BLaER1 (cell line): ENCODE data around the gene LTN1.
"Not testable (repeated sequence)": the region's sequence is repeated elsewhere in the genome, so short reads cannot be mapped to it uniquely, and the experiment has no call there.

Experiments
- H3K27ac ChIP-seq: shearing (Covaris generic); formaldehyde crosslinking; 2 replicates; pipeline ENCODE4 v1.8.1; 2022
- H3K27me3 ChIP-seq: shearing (Covaris generic); formaldehyde crosslinking; 2 replicates; pipeline ENCODE4 v1.8.1; 2022
- H3K36me3 ChIP-seq: shearing (Covaris generic); formaldehyde crosslinking; 2 replicates; pipeline ENCODE4 v1.8.1; 2022
- H3K4me1 ChIP-seq: shearing (Covaris generic); formaldehyde crosslinking; 2 replicates; pipeline ENCODE4 v1.8.1; 2022
- H3K4me2 ChIP-seq: shearing (Covaris generic); formaldehyde crosslinking; 2 replicates; pipeline ENCODE4 v1.8.1; 2022
- H3K4me3 ChIP-seq: shearing (Covaris generic); formaldehyde crosslinking; 2 replicates; pipeline ENCODE4 v1.8.1; 2022
- H3K9ac ChIP-seq: shearing (Covaris generic); formaldehyde crosslinking; 2 replicates; pipeline ENCODE4 v1.8.1; 2022
- H3K9me3 ChIP-seq: shearing (Covaris generic); formaldehyde crosslinking; 2 replicates; pipeline ENCODE4 v1.8.1; 2022
- H4K20me1 ChIP-seq: shearing (Covaris generic); formaldehyde crosslinking; 2 replicates; pipeline ENCODE4 v1.8.1; 2022
- Cebpa-rat ChIP-seq: shearing (Covaris generic); IDR thresholded peaks from 2 replicates; pipeline ENCODE4 v1.8.1; 2022

LTN1 gene

GRCh38 chr21:28937737-28938136 is 54.9 kb downstream of the LTN1 start:
- no peaks in the 10 kb centered on the region for H3K9me3 ChIP-seq
- H3K27ac ChIP-seq, result no peak overlapping the region
- no peak overlapping the region for H3K4me3 ChIP-seq
- TF ChIP-seq Cebpa-rat, result no peak
- no peaks in the 10 kb centered on the region for H3K27me3 ChIP-seq
- H3K9ac ChIP-seq, result no peak overlapping the region
- no peaks in the 10 kb centered on the region for H4K20me1 ChIP-seq
- H3K4me2 ChIP-seq, result no peak overlapping the region
- peaks cover 62% of the 10 kb centered on the region for H3K36me3 ChIP-seq
- no peaks in the 10 kb centered on the region for H3K4me1 ChIP-seq

- Histone ChIP-seq H3K4me2 (no peak overlapping the region), H3K27me3 (no peaks in the 10 kb centered on the region), H3K36me3 (peaks cover 56% of the 10 kb centered on the region), H3K27ac (no peak overlapping the region), H3K9me3 (no peaks in the 10 kb centered on the region), H3K4me1 (no peaks in the 10 kb centered on the region), H3K4me3 (no peak overlapping the region), H4K20me1 (no peaks in the 10 kb centered on the region), H3K9ac (no peak overlapping the region)
- no peak for TF ChIP-seq Cebpa-rat
Observed at GRCh38 chr21:28936721-28937120, 56.0 kb downstream of the LTN1 start.

GRCh38 chr21:28936036-28936435 is 56.6 kb downstream of the LTN1 start:
- Histone ChIP-seq H3K27me3 (no peaks in the 10 kb centered on the region), H4K20me1 (no peaks in the 10 kb centered on the region), H3K4me3 (no peak overlapping the region), H3K9ac (no peak overlapping the region), H3K9me3 (no peaks in the 10 kb centered on the region), H3K4me1 (no peaks in the 10 kb centered on the region), H3K36me3 (peaks cover 57% of the 10 kb centered on the region), H3K4me2 (no peak overlapping the region), H3K27ac (no peak overlapping the region)
- no peak for TF ChIP-seq Cebpa-rat

GRCh38 chr21:28932717-28933116 is 60.0 kb downstream of the LTN1 start:
- Histone ChIP-seq H3K4me2 (no peak overlapping the region), H3K9ac (no peak overlapping the region), H4K20me1 (no peaks in the 10 kb centered on the region), H3K9me3 (no peaks in the 10 kb centered on the region), H3K4me1 (no peaks in the 10 kb centered on the region), H3K4me3 (no peak overlapping the region), H3K36me3 (peaks cover 58% of the 10 kb centered on the region), H3K27me3 (no peaks in the 10 kb centered on the region), H3K27ac (no peak overlapping the region)
- no peak for TF ChIP-seq Cebpa-rat

GRCh38 chr21:28931708-28932372 is 60.8 kb downstream of the LTN1 start:
- H3K9me3 ChIP-seq, H3K9ac ChIP-seq, H4K20me1 ChIP-seq, H3K27ac ChIP-seq, H3K4me3 ChIP-seq, H3K4me2 ChIP-seq, H3K4me1 ChIP-seq, H3K27me3 ChIP-seq: not testable (repeated sequence)
- peaks cover 56% of the 10 kb centered on the region for H3K36me3 ChIP-seq

- Histone ChIP-seq H4K20me1 (no peaks in the 10 kb centered on the region), H3K9ac (no peak overlapping the region), H3K4me1 (no peaks in the 10 kb centered on the region), H3K36me3 (peaks cover 35% of the 10 kb centered on the region), H3K4me2 (no peak overlapping the region), H3K9me3 (no peaks in the 10 kb centered on the region), H3K4me3 (no peak overlapping the region), H3K27me3 (no peaks in the 10 kb centered on the region), H3K27ac (no peak overlapping the region)
- TF ChIP-seq Cebpa-rat, result no peak
Observed at GRCh38 chr21:28928578-28929420, 63.9 kb downstream of the LTN1 start.

GRCh38 chr21:28927130-28927529 is 65.5 kb downstream of the LTN1 start:
- Histone ChIP-seq H3K9me3 (no peaks in the 10 kb centered on the region), H3K4me2 (no peak overlapping the region), H3K4me1 (no peaks in the 10 kb centered on the region), H4K20me1 (no peaks in the 10 kb centered on the region), H3K27me3 (no peaks in the 10 kb centered on the region), H3K4me3 (no peak overlapping the region), H3K9ac (no peak overlapping the region), H3K36me3 (peaks cover 34% of the 10 kb centered on the region), H3K27ac (no peak overlapping the region)
- no peak for TF ChIP-seq Cebpa-rat

GRCh38 chr21:28923439-28923975 is 69.2 kb downstream of the LTN1 start:
- Histone ChIP-seq H4K20me1 (no peaks in the 10 kb centered on the region), H3K4me1 (no peaks in the 10 kb centered on the region), H3K9me3 (no peaks in the 10 kb centered on the region), H3K4me2 (no peak overlapping the region), H3K36me3 (0 out of 2 replicates have a peak, but pooled peaks cover 20% of the 10 kb centered on the region), H3K9ac (no peak overlapping the region), H3K27ac (no peak overlapping the region), H3K27me3 (no peaks in the 10 kb centered on the region), H3K4me3 (no peak overlapping the region)
- TF ChIP-seq Cebpa-rat, result no peak

- no peaks in the 10 kb centered on the region for H4K20me1 ChIP-seq
- no peak overlapping the region for H3K27ac ChIP-seq
- H3K4me3 ChIP-seq, result no peak overlapping the region
- no peak overlapping the region for H3K4me2 ChIP-seq
- H3K36me3 ChIP-seq, result 0 out of 2 replicates have a peak, but pooled peaks cover 15% of the 10 kb centered on the region
- no peaks in the 10 kb centered on the region for H3K9me3 ChIP-seq
- H3K4me1 ChIP-seq, result no peaks in the 10 kb centered on the region
- TF ChIP-seq Cebpa-rat, result no peak
- no peak overlapping the region for H3K9ac ChIP-seq
- H3K27me3 ChIP-seq, result no peaks in the 10 kb centered on the region
Observed at GRCh38 chr21:28922368-28922767, 70.3 kb downstream of the LTN1 start.
